ENCODE measurements around the gene NTRK1.

Gene NTRK1

GRCh38 chr1:156839426-156840109, 21.1 kb upstream of the NTRK1 start:
- no peak for DNase-seq

GRCh38 chr1:156840186-156840897, 20.3 kb upstream of the NTRK1 start:
- no peak for DNase-seq

GRCh38 chr1:156840898-156841279, 19.8 kb upstream of the NTRK1 start:
- no peak for DNase-seq

- no peak for DNase-seq
Measured at GRCh38 chr1:156841295-156841855, 19.3 kb upstream of the NTRK1 start.

- no peak for DNase-seq
Measured at GRCh38 chr1:156842618-156843300, 17.9 kb upstream of the NTRK1 start.

GRCh38 chr1:156844102-156844501, 16.6 kb upstream of the NTRK1 start:
- no peak for DNase-seq

- DNase-seq, result no peak
Measured at GRCh38 chr1:156844638-156845037, 16.0 kb upstream of the NTRK1 start.

- peak; percentile 23 for DNase-seq
Measured at GRCh38 chr1:156845055-156845952, 15.4 kb upstream of the NTRK1 start.

GRCh38 chr1:156845953-156846545, 14.6 kb upstream of the NTRK1 start:
- DNase-seq, result no peak

GRCh38 chr1:156846643-156847042, 14.0 kb upstream of the NTRK1 start:
- no peak for DNase-seq

- DNase-seq, result no peak
Measured at GRCh38 chr1:156847591-156848460, 12.8 kb upstream of the NTRK1 start.

GRCh38 chr1:156848461-156849150, 12.1 kb upstream of the NTRK1 start:
- DNase-seq, result peak; percentile 54

GRCh38 chr1:156849151-156849496, 11.5 kb upstream of the NTRK1 start:
- no peak for DNase-seq

GRCh38 chr1:156851779-156852417, 8.8 kb upstream of the NTRK1 start:
- DNase-seq, result no peak

- DNase-seq, result no peak
Measured at GRCh38 chr1:156852418-156852874, 8.2 kb upstream of the NTRK1 start.

- no peak for DNase-seq
Measured at GRCh38 chr1:156853761-156854160, 6.9 kb upstream of the NTRK1 start.

GRCh38 chr1:156854634-156855033, 6.0 kb upstream of the NTRK1 start:
- DNase-seq, result no peak

GRCh38 chr1:156856282-156856785, 4.3 kb upstream of the NTRK1 start:
- DNase-seq, result no peak

GRCh38 chr1:156857532-156857931, 3.1 kb upstream of the NTRK1 start:
- no peak for DNase-seq

- DNase-seq, result no peak
Measured at GRCh38 chr1:156858555-156858956, 2.1 kb upstream of the NTRK1 start.
